ENCODE data around the gene TEPSIN.
A peak's percentile ranks its signal among the peaks of the same experiment; 100 is the strongest.

The TEPSIN gene

DNA sequence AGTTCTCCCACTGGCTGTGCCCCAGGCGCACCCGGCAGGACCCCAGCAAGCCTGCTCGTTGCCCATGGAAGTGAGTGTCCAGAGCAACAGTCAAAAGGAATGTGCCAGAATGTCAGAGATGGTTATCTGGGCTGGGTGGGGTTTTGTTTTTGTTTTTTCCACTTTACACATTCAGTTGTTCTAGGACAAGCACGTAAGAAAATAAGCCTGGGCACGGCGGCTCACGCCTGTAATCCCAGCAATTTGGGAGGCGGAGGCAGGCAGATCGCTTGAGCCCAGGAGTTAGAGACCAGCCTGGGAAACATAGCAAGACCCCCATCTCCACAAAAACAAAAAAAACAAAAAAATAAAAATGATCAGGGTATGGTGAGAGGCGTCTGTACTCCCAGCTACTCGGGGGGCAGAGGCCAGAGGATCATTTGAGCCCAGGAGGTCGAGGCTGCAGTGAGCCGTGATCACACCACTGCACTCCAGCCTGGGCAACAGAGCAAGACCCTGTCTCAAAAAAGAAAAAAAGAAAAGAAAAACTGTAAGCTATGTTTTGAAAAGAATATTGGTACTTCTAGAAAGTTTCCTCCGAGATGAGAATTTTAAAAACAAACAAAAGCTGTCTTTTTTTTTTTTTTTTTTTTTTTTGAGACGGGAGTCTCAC lies 8.6 kb upstream of the TEPSIN start:
- DNase-seq: no peak

- no peak for DNase-seq
Measured at GRCh38 chr17:81246679-81247338, 8.0 kb upstream of the TEPSIN start.

- DNase-seq: no peak
Measured at GRCh38 chr17:81246343-81246670, 7.5 kb upstream of the TEPSIN start.

- no peak for DNase-seq
Measured at GRCh38 chr17:81245665-81246342, 6.9 kb upstream of the TEPSIN start.

DNA sequence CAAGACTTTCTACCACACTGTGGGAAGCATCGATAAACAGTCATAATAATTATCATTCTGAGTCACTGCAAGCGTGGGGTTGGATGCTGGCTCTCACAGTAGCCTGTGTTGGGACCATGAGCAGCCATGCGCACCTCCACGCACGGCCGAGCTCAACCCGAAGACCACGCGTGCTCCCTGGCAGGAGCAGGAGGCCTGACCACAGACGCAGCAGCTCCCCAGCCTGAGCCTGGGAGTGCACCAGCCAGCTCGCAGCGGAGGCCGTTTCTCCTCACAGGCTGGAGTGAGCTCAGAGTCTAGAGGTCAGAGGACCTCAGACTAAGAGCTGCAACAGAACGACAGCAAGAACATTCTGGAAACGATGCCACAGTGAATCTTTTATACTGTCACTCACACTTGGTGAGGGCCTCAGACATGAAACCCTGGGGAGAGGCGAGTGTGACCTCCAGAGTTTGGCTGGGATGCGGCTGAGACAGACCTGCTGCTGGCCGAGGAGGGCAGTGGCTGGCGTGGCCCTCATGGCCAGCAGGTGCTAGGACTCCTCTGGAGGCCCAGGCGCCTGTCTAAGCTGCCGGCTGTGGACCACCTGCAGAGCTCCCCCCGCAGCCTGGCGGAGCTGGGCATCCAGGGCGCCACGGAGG lies 6.3 kb upstream of the TEPSIN start:
- no peak for DNase-seq

GRCh38 chr17:81244358-81245023 lies 5.6 kb upstream of the TEPSIN start:
- DNase-seq: no peak

- no peak for DNase-seq
Measured at GRCh38 chr17:81243333-81243664, 4.4 kb upstream of the TEPSIN start.

DNA sequence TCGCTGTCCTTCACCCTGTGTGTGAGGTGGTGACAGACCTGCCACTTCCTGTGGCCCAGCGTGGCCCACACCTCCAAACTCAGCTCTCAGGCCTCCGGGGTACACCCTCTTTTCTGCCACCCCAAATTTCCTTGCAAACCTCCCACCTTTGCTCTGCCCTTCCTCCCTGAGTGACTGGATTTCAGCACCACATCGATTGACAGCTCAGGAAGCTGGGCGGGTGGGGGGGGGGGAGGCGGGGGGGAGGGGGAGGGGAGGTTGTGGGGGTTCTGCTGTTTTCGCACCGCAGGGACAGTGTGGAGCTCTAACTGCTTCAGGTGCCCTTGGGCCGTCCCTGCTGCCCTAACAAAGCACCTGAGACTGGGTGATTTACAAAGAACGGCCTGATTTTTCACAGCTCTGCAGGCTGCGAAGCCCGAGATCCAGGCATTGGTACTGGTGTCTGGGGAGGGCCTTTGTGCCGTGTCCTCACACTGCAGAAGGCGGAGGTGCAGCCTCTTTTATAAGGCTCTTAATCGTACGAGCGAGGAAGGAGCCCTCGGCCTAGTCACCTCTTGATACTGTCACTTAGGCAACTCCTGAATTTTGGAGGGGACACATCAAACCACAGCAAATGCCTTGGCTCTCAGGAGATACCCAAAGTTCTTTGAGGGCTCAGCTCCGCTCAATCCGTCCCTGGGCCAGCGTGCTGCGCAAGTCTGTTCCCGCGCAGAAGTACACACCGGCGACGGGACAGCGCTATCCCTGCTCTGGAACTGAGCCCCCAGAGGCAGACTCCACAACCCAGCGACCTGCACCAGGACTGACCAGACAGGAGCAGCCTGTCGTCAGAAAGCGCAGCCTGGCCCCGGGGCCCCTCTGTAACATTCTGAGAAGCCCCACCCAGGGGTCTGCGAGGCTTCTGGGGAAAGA lies 3.8 kb upstream of the TEPSIN start:
- no peak for DNase-seq

DNA sequence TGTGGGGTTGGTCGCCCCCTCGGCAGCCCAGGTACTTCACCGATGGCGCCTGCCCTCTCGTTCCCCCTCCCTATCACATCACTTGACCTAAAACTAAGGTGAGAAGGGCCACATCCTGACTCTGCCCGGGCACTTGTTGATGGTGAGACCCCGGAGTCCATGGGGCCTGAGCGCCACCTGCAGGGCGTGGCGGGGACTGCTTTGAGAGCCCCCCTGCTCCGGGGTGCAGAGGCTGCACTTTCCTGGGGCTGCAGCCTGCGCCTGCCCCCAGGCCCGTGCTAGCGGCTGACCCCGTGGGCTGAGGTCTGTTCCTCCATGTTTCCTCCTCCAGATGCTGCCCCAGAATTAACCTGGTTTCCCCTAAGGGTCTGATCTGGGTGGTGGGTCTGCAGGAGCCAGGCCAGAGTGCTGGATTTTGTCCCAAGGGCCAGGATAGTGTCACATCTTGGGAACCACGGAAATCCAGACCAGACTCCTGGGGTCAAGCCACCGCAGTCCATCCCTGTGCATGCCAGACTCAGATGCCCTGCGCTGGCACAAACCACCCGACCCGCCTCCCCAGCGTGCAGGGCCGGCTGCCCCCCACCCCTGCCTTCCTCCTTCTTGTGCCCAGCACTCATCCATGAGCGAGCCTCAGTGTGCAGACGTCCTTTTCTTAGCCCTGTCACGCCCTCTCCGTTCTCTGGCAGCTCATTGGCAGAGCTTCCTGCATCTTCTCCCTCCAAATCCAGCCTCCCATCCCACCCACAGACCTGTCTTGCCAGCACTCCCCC lies 3.0 kb upstream of the TEPSIN start:
- DNase-seq: peak; percentile 30

DNA sequence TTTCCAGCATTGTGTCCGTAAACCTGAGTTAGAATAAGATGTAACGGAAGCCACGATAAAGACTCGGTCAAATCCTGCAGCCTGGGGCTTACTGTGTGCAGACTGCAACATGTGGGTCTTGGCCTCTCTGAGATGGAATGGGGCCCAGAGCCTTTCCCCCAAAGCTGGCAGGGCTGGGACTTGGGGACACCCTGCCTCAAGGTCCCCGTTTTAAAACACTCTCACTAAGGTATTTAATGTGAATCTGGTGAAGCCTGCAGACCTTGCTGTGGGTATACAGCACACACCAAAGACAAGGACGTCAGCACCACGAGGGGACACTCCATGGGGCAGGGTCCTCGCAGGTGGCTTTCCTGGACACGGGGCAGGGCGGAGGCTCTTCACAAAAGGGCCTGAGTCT lies 2.3 kb upstream of the TEPSIN start:
- no peak for DNase-seq

DNA sequence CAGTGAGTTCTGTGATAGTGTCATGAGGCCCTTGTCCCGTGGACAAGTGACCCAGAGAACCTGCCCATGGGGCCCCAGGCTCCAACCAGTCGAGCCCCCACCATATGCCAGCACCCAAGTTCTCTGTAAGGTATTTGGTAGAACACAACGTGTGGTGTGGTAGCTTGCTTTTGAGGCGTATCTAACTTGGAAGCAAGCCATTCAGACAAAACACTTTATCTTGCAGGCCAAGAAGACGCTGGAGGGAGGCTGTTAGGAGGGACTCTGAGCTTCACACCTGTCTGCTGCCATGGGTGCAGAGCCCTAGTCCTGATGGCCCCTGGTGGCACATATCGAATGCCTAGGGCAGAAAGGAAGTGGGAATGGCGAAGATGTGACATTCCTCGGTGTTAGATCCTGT lies 1.9 kb upstream of the TEPSIN start:
- DNase-seq: no peak

DNA sequence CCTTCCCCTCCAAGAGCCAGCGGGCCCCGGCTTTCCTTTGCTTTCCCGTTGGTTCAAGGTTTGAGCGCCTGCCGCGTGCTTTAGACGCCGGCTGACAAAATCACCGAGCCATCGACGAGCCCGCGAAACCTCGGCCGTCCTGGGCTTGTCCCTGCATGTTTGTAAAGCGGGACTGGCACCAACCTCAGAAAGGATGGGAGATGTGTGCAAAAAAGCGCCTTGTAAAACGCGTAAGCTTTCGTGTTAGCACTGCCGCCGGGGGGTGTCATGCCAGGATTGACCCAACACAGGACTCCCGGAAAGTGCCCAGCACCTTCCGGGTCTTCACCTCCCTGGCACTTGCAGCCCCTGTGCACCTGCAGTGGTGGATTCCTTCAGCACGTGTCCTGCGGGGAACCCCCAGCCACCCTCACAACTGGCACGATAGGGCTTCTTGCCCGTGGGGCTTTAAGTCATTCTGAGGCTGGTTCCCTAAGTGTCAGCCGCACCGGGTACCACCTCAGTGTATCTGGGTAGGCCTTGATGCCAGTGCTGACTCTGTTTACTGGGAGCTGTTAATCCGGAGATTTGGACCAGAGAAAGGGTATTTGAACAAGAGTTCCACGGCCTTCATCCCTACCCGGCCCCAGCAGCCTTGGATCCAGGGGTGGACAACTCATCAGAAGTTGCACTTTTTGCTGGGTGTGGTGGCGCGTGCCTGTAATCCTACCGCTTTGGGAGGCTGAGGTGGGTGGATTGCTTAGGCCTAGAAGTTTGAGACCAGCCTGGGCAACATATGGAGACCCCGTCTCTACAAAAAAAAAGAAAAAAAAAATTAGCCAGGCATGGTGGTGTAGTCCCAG lies 1.1 kb upstream of the TEPSIN start:
- DNase-seq: no peak

DNA sequence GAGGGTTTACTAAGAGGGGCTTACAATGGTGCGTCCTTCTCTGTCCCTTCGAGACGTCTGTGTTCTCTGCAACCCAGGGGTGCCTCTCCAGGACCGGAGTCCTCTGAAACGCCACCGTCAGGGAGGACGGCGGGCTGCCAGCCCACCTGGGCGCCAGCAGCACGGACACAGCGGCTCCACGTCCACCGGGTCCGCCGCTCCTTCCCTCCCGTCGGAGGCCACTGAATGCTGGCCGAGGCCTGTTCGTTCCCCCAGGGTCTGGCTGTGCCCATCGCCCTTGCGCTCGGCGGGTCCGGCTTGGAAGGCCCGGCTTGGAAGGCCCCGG lies 403 bp downstream of the TEPSIN start:
- DNase-seq: no peak

GRCh38 chr17:81237591-81238489 lies 1.0 kb downstream of the TEPSIN start:
- no peak for DNase-seq

GRCh38 chr17:81236784-81237183 lies 2.1 kb downstream of the TEPSIN start:
- no peak for DNase-seq

GRCh38 chr17:81235822-81236740 lies 2.8 kb downstream of the TEPSIN start:
- DNase-seq: no peak

GRCh38 chr17:81234940-81235821 lies 3.7 kb downstream of the TEPSIN start:
- DNase-seq: no peak

GRCh38 chr17:81234506-81234855 lies 4.4 kb downstream of the TEPSIN start:
- DNase-seq: no peak

All from COR-L47 (cell line).